HG02642 (cell line): ENCODE data around the gene PAFAH1B1.
"Not testable (repeated sequence)": the region's sequence is repeated elsewhere in the genome, so short reads cannot be mapped to it uniquely, and the experiment has no call there.

ENCODE experiments used
- ATAC-seq: cut with Tn5 transposase; IDR thresholded peaks from one replicate; pipeline ENCODE4 v1.9.1; 2021; ENCODE audit warnings: mild to moderate bottlenecking; ENCODE audit not compliant: unreplicated experiment, poor library complexity

Gene PAFAH1B1

GRCh38 chr17:2593821-2594721 lies 617 bp downstream of the PAFAH1B1 start:
- ATAC-seq, result peak; percentile 64

GRCh38 chr17:2594722-2595599 lies 1.5 kb downstream of the PAFAH1B1 start:
- ATAC-seq, result no peak

- no peak for ATAC-seq
Observed at GRCh38 chr17:2595716-2596115, 2.3 kb downstream of the PAFAH1B1 start.

GRCh38 chr17:2598166-2598565 lies 4.7 kb downstream of the PAFAH1B1 start:
- ATAC-seq, result no peak

DNA sequence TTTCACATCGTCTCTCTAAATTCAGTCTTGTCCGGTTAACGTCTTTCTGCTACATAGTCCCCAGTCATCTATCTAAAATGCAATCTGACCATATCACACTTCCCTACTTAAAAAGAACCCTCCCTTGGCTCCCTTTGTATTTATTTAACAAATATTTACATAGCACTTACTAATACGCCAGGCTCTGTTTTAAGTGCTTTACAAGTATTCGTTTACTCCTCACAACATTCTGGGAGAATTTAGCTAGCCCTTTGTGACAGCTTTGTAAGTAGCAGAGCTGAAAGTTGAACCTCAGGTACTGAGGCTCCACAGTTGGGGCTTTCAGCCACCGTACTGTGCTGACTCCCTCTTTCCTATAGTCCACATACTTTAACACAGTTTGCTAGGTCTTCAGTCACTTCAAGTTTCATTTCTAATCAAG lies 9.2 kb downstream of the PAFAH1B1 start:
- no peak for ATAC-seq

GRCh38 chr17:2608350-2608913 lies 15.0 kb downstream of the PAFAH1B1 start:
- ATAC-seq, result no peak

- no peak for ATAC-seq
Observed at GRCh38 chr17:2609091-2609490, 15.6 kb downstream of the PAFAH1B1 start.

GRCh38 chr17:2610195-2611175 lies 17.0 kb downstream of the PAFAH1B1 start:
- no peak for ATAC-seq

GRCh38 chr17:2611627-2612026 lies 18.2 kb downstream of the PAFAH1B1 start:
- ATAC-seq, result no peak

- no peak for ATAC-seq
Observed at GRCh38 chr17:2612630-2613029, 19.2 kb downstream of the PAFAH1B1 start.

GRCh38 chr17:2613089-2613808 lies 19.8 kb downstream of the PAFAH1B1 start:
- ATAC-seq, result no peak

GRCh38 chr17:2615882-2616281 lies 22.4 kb downstream of the PAFAH1B1 start:
- ATAC-seq, result no peak

- no peak for ATAC-seq
Observed at GRCh38 chr17:2621241-2621640, 27.8 kb downstream of the PAFAH1B1 start.

GRCh38 chr17:2621951-2622405 lies 28.5 kb downstream of the PAFAH1B1 start:
- ATAC-seq, result not testable (repeated sequence)

DNA sequence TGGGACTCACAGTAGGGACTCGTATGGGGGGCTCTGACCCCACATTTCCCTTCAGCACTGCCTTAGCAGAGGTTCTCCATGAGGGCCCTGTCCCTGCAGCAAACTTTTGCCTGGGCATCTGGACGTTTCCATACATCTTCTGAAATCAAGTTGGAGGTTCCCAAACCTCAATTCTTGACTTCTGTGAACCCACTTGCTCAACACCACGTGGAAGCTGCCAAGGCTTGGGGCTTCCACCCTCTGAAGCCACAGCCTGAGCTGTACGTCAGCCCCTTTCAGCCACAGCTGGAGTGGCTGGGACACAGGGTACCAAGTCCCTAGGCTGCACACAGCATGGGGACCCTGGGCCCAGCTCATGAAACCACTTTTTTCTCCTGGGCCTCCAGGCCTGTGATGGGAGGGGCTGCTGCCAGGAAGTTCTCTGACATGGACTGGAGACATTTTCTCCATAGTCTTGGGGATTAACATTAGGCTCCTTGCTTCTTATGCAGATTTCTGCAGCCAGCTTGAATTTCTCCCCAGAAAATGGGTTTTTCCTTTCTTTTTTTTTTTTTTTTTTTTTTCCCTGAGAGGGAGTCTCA lies 29.4 kb downstream of the PAFAH1B1 start:
- not testable (repeated sequence) for ATAC-seq

- ATAC-seq, result no peak
Observed at GRCh38 chr17:2624292-2624731, 30.9 kb downstream of the PAFAH1B1 start.

- not testable (repeated sequence) for ATAC-seq
Observed at GRCh38 chr17:2626626-2627219, 33.3 kb downstream of the PAFAH1B1 start.

GRCh38 chr17:2628922-2629321 lies 35.5 kb downstream of the PAFAH1B1 start:
- ATAC-seq, result not testable (repeated sequence)
